Urinary bladder (tissue), 4 donors: ENCODE data around the gene KCND3. TPM values are rescaled to one million over a fixed set of nuclear protein-coding genes. Genes with fewer than 3 reads are reported as not detected.
"Not testable (repeated sequence)": the region's sequence is repeated elsewhere in the genome, so short reads cannot be mapped to it uniquely, and the experiment has no call there.

ENCODE experiments used
- DNase-seq: peaks from one replicate; pipeline ENCODE4 v3.0.0-alpha.2; 2015; ENCODE audit errors: extremely low spot score
- H3K27ac ChIP-seq: one replicate; pipeline ENCODE4 v1.5.1; 2013; ENCODE audit warnings: low read depth, mild to moderate bottlenecking, moderate library complexity
- H3K36me3 ChIP-seq: one replicate; pipeline ENCODE4 v1.6.1; 2013; ENCODE audit warnings: mild to moderate bottlenecking, moderate library complexity; ENCODE audit not compliant: insufficient read depth
- H3K4me1 ChIP-seq: one replicate; pipeline ENCODE4 v1.6.1; 2013; ENCODE audit warnings: mild to moderate bottlenecking, moderate library complexity; ENCODE audit not compliant: insufficient read depth
- H3K4me3 ChIP-seq: one replicate; pipeline ENCODE4 v1.5.1; 2013; ENCODE audit warnings: low read depth, low read length
- WGBS: extraction: QIAGEN DNeasy Blood & Tissue Kit; methylation state at CpG from one replicate; pipeline ENCODE4 v1.1.7; 2013; 5-methylcytosine and 5-hydroxymethylcytosine counted together
- polyA plus RNA-seq: library from polyadenylated mRNA; stranded (reverse); fragments of 200-250 nt; gene quantifications from one replicate; pipeline ENCODE4 v1.2.3, GENCODE V29; 2013
- total RNA-seq: library from RNA; depleted of rRNA; stranded (reverse); fragments of >200 nt; gene quantifications from one replicate; pipeline ENCODE4 v1.2.3, GENCODE V29; 2014
- donor health status: healthy with polysubstance abuse.
- donor health status: healthy.

KCND3 gene
- total and polyA plus RNA-seq, 2 donors = 5.4 to 10.0 TPM

- Histone ChIP-seq H3K36me3 (no peaks in the 10 kb centered on the region), H3K4me3 (peak overlapping the region; percentile 88), H3K4me1 (no peaks in the 10 kb centered on the region), H3K27ac (peak overlapping the region; percentile 69)
- peak; percentile 52 for DNase-seq
- WGBS = under 1% methylated on average over 12 of the region's 12 CpGs
These were observed 234.5 kb downstream of the KCND3 start for GRCh38 chr1:111754984-111755330.

GRCh38 chr1:111751906-111752575 lies 237.4 kb downstream of the KCND3 start:
- WGBS = 47% methylated on average over 2 of the region's 2 CpGs
- no peak for DNase-seq
- Histone ChIP-seq H3K4me1 (no peaks in the 10 kb centered on the region), H3K36me3 (no peaks in the 10 kb centered on the region), H3K27ac (no peak overlapping the region), H3K4me3 (no peak overlapping the region)

- no peaks in the 10 kb centered on the region for H3K36me3 ChIP-seq
These were observed 238.6 kb downstream of the KCND3 start for GRCh38 chr1:111750856-111751255.

GRCh38 chr1:111749628-111750027 lies 239.8 kb downstream of the KCND3 start:
- Histone ChIP-seq H3K4me3 (no peak overlapping the region), H3K27ac (no peak overlapping the region), H3K4me1 (no peaks in the 10 kb centered on the region), H3K36me3 (no peaks in the 10 kb centered on the region)
- 69% methylated on average over 3 of the region's 3 CpGs for WGBS
- DNase-seq = no peak

More at GRCh38 chr1:111750856-111751255, 238.6 kb downstream of the KCND3 start:
- Histone ChIP-seq H3K27ac (no peak overlapping the region), H3K4me1 (no peaks in the 10 kb centered on the region), H3K4me3 (no peak overlapping the region)
- no peak for DNase-seq
- 49% methylated on average over 2 of the region's 2 CpGs for WGBS

GRCh38 chr1:111747947-111748346 lies 241.5 kb downstream of the KCND3 start:
- 91% methylated on average over 4 of the region's 4 CpGs for WGBS
- Histone ChIP-seq H3K4me1 (no peaks in the 10 kb centered on the region), H3K27ac (no peak overlapping the region), H3K4me3 (no peak overlapping the region), H3K36me3 (no peaks in the 10 kb centered on the region)
- no peak for DNase-seq

GRCh38 chr1:111747282-111747734 lies 242.2 kb downstream of the KCND3 start:
- no peaks in the 10 kb centered on the region for H3K4me1 ChIP-seq
- 60% methylated on average over 3 of the region's 3 CpGs for WGBS
- no peaks in the 10 kb centered on the region for H3K36me3 ChIP-seq
- no peak overlapping the region for H3K27ac ChIP-seq
- H3K4me3 ChIP-seq = no peak overlapping the region
- no peak for DNase-seq

- Histone ChIP-seq H3K4me3 (no peak overlapping the region), H3K4me1 (no peaks in the 10 kb centered on the region), H3K27ac (no peak overlapping the region), H3K36me3 (no peaks in the 10 kb centered on the region)
- WGBS = 83% methylated on average over 2 of the region's 2 CpGs
- no peak for DNase-seq
These were observed 242.9 kb downstream of the KCND3 start for GRCh38 chr1:111746614-111746999.

GRCh38 chr1:111745675-111746613 lies 243.5 kb downstream of the KCND3 start:
- H3K36me3 ChIP-seq = no peaks in the 10 kb centered on the region
- no peak for DNase-seq
- H3K4me3 ChIP-seq = no peak overlapping the region
- WGBS = 79% methylated on average over 9 of the region's 9 CpGs
- no peaks in the 10 kb centered on the region for H3K4me1 ChIP-seq
- H3K27ac ChIP-seq = no peak overlapping the region

GRCh38 chr1:111743679-111744101 lies 245.8 kb downstream of the KCND3 start:
- Histone ChIP-seq H3K27ac (no peak overlapping the region), H3K36me3 (no peaks in the 10 kb centered on the region), H3K4me3 (no peak overlapping the region), H3K4me1 (no peaks in the 10 kb centered on the region)
- 45% methylated on average over 3 of the region's 3 CpGs for WGBS
- no peak for DNase-seq

- Histone ChIP-seq H3K4me1 (no peaks in the 10 kb centered on the region), H3K27ac (no peak overlapping the region), H3K36me3 (no peaks in the 10 kb centered on the region), H3K4me3 (no peak overlapping the region)
- 64% methylated on average over 5 of the region's 5 CpGs for WGBS
- DNase-seq = no peak
These were observed 246.4 kb downstream of the KCND3 start for GRCh38 chr1:111742938-111743549.

- H3K36me3 ChIP-seq, DNase-seq, H3K27ac ChIP-seq, H3K4me1 ChIP-seq, H3K4me3 ChIP-seq: not testable (repeated sequence)
- 92% methylated on average over 14 of the region's 14 CpGs for WGBS
These were observed 247.2 kb downstream of the KCND3 start for GRCh38 chr1:111742292-111742691.

- H3K27ac ChIP-seq = peak overlapping the region; percentile 54
- H3K4me1 ChIP-seq = no peaks in the 10 kb centered on the region
- H3K4me3 ChIP-seq = peak overlapping the region; percentile 51
- DNase-seq = no peak
- under 1% methylated on average over 63 of the region's 63 CpGs for WGBS
- H3K36me3 ChIP-seq = no peaks in the 10 kb centered on the region
These were observed 249.3 kb downstream of the KCND3 start for GRCh38 chr1:111739925-111740765.
